Peyer's patch (tissue), 4 donors: ENCODE data around the gene DNM3.

Experiments
- POLR2A ChIP-seq, 2 donors: fragments of 450-650 bp; IDR thresholded peaks; one replicate each; pipeline ENCODE4 v1.5.1; 2017; ENCODE audit warnings: antibody characterized with exemption in 2 of 2, mild to moderate bottlenecking in 2 of 2, moderate library complexity in 2 of 2
- TF ChIP-seq, protein P1 (sequence below), 6 experiments: fragments of 450-650 bp in 4 of 6; fragments of 200-600 bp in 2 of 6; sonication (generic) in 1 of 6; IDR thresholded peaks; one replicate each; pipeline ENCODE4 v1.5.1; 2017 to 2019; ENCODE audit warnings: antibody characterized with exemption in 6 of 6, mild to moderate bottlenecking in 3 of 6, moderate library complexity in 1 of 6

DNA sequence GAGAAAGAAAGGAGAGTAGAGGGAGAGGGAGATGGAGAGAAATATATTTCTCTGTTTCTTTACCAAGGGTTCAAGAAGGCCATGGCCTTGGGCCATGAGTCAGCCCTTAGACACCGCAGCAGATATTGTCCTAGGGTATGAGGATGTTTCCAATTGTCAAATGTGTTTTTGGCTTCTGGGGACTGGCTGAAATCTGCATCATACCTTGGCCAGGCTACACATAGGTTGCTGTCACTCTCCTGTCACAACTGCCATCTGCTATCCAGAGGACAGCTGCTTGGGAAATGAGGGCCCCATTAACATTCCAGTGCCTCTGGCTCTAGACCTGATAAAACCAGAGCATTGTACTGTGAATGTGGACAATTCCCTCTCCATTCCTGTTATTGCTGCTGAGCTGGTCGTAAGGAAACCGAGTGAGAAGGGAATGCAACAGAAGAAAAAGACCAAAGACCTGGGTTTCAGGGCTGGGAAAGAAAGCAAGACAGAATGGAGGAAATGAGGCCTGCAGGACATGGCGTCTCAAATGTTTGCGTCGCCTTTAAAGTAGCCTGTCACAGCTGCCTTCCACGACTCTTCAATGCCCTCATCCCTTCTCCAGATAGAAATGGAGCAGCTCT lies 611.3 kb downstream of the DNM3 start:
- TF ChIP-seq, protein P1, sequence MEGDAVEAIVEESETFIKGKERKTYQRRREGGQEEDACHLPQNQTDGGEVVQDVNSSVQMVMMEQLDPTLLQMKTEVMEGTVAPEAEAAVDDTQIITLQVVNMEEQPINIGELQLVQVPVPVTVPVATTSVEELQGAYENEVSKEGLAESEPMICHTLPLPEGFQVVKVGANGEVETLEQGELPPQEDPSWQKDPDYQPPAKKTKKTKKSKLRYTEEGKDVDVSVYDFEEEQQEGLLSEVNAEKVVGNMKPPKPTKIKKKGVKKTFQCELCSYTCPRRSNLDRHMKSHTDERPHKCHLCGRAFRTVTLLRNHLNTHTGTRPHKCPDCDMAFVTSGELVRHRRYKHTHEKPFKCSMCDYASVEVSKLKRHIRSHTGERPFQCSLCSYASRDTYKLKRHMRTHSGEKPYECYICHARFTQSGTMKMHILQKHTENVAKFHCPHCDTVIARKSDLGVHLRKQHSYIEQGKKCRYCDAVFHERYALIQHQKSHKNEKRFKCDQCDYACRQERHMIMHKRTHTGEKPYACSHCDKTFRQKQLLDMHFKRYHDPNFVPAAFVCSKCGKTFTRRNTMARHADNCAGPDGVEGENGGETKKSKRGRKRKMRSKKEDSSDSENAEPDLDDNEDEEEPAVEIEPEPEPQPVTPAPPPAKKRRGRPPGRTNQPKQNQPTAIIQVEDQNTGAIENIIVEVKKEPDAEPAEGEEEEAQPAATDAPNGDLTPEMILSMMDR (IDR thresholded peaks at IDR 0.05): no peak
- no peak for TF ChIP-seq POLR2A (IDR thresholded peaks at IDR 0.05)
